ENCODE measurements around the gene PLA2G4D. TPM values are rescaled to one million over a fixed set of nuclear protein-coding genes. Genes with fewer than 3 reads are reported as not detected.

The PLA2G4D gene
- polyA plus RNA-seq, 1 experiment, result not detected

- peaks cover 52% of the 10 kb centered on the region for H3K27me3 ChIP-seq (ENCODE audit: control insufficient read depth, insufficient read depth, low read length)
- H3K9me3 ChIP-seq (ENCODE audit: control insufficient read depth, insufficient read depth, low read length), result no peaks in the 10 kb centered on the region; the same call in 1 of the 2 replicates
- POLR2A ChIA-PET, result no interaction called here
- no peak for TF ChIP-seq CTCF (IDR thresholded peaks at IDR 0.05; ENCODE audit: low read depth, low read length)
- no peak overlapping the region for H3K4me3 ChIP-seq (ENCODE audit: low read depth, low read length)
- H3K27ac ChIP-seq (ENCODE audit: low read depth, low read length), result no peak overlapping the region
- DNase-seq (ENCODE audit: low read depth, low spot score), result no peak
- CTCF ChIA-PET, result interaction anchor here (0.9 to 5.7 kb wide), 21 partner anchors 9 to 389 kb away, joined by 3 to 81 read pairs (median 5); partner anchors contain the start of gene PLA2G4D
Observed at GRCh38 chr15:42083605-42083908, 10.8 kb downstream of the PLA2G4D start.

GRCh38 chr15:42082823-42083604, 11.3 kb downstream of the PLA2G4D start:
- ChIA-PET POLR2A (no interaction called here), CTCF (interaction anchor here (0.9 to 5.7 kb wide), 17 partner anchors 8 to 390 kb away, joined by 3 to 81 read pairs (median 7); partner anchors contain the start of genes MAPKBP1 and PLA2G4D)
- H3K27ac ChIP-seq (ENCODE audit: low read depth, low read length), result no peak overlapping the region
- no peak overlapping the region for H3K4me3 ChIP-seq (ENCODE audit: low read depth, low read length)
- H3K27me3 ChIP-seq (ENCODE audit: control insufficient read depth, insufficient read depth, low read length), result peaks cover 49% of the 10 kb centered on the region
- H3K9me3 ChIP-seq (ENCODE audit: control insufficient read depth, insufficient read depth, low read length), result no peaks in the 10 kb centered on the region; the same call in 1 of the 2 replicates
- TF ChIP-seq CTCF (IDR thresholded peaks at IDR 0.05; ENCODE audit: low read depth, low read length), result no peak
- DNase-seq (ENCODE audit: low read depth, low spot score), result no peak

GRCh38 chr15:42082141-42082540, 12.2 kb downstream of the PLA2G4D start:
- Histone ChIP-seq H3K27me3 (ENCODE audit: control insufficient read depth, insufficient read depth, low read length) (peaks cover 47% of the 10 kb centered on the region), H3K27ac (ENCODE audit: low read depth, low read length) (no peak overlapping the region), H3K9me3 (ENCODE audit: control insufficient read depth, insufficient read depth, low read length) (no peaks in the 10 kb centered on the region; the same call in 1 of the 2 replicates), H3K4me3 (ENCODE audit: low read depth, low read length) (no peak overlapping the region)
- CTCF ChIA-PET, result interaction anchor here (0.6 to 5.7 kb wide), 6 partner anchors 7 to 389 kb away, joined by 3 to 81 read pairs (median 14); partner anchors contain the start of genes MAPKBP1 and PLA2G4D
- POLR2A ChIA-PET, result no interaction called here
- no peak for TF ChIP-seq CTCF (IDR thresholded peaks at IDR 0.05; ENCODE audit: low read depth, low read length)
- no peak for DNase-seq (ENCODE audit: low read depth, low spot score)

GRCh38 chr15:42080919-42081830, 13.2 kb downstream of the PLA2G4D start:
- ChIA-PET POLR2A (interaction anchor here (0.6 kb wide), 1 partner anchor 304 kb away, joined by 6 read pairs; no protein-coding TSS in a partner anchor), CTCF (interaction anchor here (1.4 to 3.4 kb wide), 2 partner anchors 12 to 307 kb away, joined by 3 to 20 read pairs; partner anchors contain the start of genes MAPKBP1 and PLA2G4D)
- H3K27ac ChIP-seq (ENCODE audit: low read depth, low read length), result no peak overlapping the region
- no peak overlapping the region for H3K4me3 ChIP-seq (ENCODE audit: low read depth, low read length)
- DNase-seq (ENCODE audit: low read depth, low spot score), result no peak
- no peak for TF ChIP-seq CTCF (IDR thresholded peaks at IDR 0.05; ENCODE audit: low read depth, low read length)
- H3K9me3 ChIP-seq (ENCODE audit: control insufficient read depth, insufficient read depth, low read length), result no peaks in the 10 kb centered on the region; the same call in 1 of the 2 replicates
- peaks cover 46% of the 10 kb centered on the region for H3K27me3 ChIP-seq (ENCODE audit: control insufficient read depth, insufficient read depth, low read length)

Measured in AG04450 (cell line).